Activated CD8-positive, alpha-beta memory T cell treated with anti-CD3 and anti-CD28 coated beads, Interleukin-2, amount 50 U/mL, for 24 hours (primary cell): ENCODE measurements around the gene MRTFB.

Source experiments
- DNase-seq: peaks from one replicate; pipeline ENCODE4 v3.0.0-alpha.2; 2020; ENCODE audit errors: extremely low read depth

The MRTFB gene

DNA sequence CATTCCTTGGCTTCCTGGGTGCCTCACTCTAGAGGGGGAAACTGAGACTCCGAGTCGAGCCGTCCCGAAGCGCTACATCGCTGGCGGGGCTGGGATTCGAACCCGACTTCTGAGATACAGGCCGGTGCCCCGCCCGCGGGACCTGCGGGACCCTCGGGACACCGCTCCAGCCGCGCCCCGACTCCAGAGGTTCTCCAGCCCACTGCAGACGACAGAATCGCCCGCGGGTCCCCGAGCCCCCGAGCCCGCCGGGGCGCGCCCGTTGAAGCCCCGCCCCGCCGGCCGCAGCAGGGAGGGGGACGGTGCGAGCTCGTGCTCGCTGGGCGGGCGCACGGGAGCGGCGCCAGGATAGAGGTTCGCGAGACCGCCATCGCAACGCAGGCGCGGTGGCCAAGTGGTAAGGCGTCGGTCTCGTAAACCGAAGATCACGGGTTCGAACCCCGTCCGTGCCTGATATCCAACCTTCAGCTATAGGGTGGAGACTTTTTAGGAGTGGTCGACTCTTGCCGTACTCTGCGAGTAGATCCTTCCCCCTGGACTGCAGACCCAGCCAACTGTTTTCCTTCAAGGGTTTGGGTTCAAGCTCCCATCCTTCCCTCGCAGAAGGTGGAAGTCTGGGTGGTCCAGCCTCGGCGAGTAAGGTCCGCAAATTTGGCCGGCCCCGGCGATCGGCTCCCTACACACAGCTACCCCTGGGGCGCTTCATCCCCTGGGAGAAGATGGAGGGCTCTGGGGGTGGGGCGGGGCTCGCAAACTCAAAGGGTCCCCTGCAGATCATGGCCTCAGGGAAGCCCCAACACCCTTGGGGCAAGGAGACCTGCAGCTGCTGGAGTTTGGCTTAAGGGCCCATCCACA lies 214.6 kb downstream of the MRTFB start:
- peak; percentile 84 for DNase-seq

DNA sequence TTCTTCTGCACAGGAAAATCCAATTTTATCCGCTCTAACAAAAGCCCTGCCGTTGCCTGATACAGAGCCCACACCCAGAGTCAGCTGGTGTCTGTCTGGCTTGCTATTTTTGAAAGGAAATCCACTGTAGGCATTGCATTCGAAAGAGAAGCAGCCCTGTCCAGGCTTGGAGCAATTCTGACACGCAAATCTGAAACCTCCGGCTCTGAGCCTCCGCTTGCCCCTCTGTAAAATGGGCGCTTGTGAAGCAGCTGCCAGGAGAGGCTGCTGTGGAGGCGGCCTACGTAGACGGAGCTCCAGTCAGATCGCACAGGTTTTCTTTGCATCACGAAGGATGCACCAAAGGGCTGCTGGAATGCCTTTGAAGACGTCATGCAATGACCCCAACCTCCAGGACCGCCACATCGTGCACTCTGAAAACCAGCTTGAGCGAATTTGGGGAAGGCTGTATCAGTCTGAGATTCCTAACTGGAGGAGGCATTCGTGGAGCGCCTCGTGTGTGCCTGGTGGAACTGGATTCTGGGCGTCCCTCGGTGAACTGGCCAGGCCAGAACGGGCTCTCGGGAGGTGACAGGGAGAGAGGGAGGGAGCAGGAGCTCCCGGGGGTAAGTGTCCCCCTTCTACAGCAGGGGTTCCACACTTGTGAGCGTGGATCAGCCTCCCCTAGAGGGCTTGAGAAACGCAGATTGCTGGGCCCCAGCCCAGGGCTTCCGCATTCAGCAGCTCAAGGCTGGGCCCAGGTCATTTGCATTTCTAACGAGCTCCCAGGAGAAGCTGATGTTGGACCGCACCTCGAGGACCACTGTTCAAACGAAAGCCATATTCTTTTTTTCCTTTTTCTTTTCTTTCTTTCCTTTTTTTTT lies 215.5 kb downstream of the MRTFB start:
- DNase-seq = no peak

DNA sequence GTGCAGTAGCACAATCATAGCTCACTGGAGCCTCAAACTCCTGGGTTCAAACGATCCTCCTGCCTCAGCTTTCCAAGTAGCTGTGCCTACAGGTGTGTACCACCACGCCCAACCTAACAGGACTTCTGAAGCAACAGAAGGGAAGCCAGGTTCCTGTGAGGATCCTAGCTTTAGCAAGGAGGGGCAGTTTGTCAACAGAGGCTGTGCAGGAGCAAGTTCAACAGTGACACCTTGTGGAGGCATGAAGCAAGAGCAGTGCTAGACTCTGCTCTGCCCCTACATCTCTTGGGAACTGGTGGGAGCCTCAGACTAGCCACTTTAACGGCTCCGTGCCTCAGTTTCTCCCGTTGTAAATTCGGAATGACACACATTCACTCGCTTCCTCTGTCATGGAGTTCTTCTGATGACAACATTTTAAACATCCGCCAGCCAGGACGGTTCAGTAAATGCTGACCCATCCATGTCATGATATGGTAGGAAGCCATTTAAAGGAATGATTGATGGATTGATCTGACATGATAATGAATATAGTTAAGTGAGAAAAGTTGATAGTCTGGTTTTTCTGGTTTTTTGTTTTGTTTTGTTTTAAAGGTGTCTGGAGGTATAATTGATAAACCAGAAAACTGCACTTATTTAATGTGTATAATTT lies 218.7 kb downstream of the MRTFB start:
- no peak for DNase-seq

DNA sequence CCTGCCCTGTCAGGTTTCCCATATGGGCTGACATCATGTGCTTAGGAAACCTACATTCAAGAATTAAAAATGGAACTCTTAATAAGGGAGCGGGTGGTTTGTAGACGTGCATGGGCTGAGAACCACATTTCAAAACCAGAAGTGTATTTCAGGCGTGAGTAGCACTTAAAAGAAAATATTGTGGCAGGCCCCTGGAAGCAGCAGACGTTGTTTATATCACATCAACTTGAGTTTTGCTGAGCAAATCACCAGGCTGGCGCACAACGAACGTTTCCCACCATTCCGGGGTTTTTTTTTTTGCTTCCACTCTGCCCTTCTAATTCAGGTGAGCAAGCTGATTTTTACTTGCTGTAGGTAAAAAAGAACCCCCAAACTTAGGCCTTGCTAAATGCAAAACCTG lies 220.2 kb downstream of the MRTFB start:
- DNase-seq = no peak

DNA sequence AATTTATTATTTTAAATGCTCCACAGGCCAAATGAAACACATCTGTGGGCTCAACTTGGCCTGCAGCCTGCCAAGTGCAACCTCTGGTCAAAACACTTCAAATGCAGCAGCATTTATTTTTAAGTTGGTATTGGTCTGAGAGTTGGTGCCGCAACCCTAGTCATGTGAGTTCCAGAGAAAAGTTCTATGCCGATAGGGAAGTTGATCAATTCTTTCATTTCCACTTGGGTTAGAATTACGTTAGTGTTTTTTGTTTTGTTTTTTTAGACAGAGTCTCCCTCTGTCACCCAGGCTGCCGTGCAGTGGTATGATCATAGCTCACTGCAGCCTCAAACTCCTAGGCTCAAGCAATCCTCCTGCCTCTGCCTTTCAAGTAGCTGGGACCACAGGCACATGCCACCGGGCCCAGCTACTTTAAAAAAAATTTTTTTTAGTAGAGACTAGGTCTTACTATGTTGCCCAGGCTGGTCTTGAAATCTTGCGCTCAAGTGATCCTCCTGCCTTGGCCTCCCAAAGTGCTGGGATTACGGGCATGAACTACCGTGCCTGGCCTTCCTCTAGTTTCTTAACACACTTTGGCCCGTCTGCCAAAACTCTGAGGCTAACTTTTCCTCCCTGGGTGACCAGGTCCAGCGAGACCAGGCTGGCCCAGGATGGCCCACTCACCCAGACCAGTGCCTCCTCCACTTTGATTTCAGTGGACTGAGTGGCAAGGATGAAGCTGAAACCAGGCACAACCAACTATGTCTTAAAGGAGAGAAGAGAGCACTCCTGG lies 221.1 kb downstream of the MRTFB start:
- DNase-seq = no peak

DNA sequence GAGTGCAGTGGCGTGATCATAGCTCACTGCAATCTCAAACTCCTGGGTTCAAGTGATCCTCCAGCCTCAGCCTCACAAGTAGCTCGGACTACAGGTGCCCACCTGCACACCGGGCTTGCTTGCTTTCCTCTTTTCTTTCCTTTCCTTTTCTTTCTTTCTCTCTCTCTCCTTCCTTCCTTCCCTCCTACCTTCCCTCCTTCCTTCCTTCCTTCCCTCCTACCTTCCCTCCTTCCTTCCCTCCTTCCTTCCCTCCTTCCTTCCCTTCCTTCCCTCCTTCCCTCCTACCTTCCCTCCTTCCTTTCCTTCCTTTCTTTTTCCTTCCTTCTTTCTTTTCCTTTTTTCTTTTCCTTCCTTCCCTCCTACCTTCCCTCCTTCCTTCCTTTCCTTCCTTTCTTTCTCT lies 225.5 kb downstream of the MRTFB start:
- DNase-seq = no peak

DNA sequence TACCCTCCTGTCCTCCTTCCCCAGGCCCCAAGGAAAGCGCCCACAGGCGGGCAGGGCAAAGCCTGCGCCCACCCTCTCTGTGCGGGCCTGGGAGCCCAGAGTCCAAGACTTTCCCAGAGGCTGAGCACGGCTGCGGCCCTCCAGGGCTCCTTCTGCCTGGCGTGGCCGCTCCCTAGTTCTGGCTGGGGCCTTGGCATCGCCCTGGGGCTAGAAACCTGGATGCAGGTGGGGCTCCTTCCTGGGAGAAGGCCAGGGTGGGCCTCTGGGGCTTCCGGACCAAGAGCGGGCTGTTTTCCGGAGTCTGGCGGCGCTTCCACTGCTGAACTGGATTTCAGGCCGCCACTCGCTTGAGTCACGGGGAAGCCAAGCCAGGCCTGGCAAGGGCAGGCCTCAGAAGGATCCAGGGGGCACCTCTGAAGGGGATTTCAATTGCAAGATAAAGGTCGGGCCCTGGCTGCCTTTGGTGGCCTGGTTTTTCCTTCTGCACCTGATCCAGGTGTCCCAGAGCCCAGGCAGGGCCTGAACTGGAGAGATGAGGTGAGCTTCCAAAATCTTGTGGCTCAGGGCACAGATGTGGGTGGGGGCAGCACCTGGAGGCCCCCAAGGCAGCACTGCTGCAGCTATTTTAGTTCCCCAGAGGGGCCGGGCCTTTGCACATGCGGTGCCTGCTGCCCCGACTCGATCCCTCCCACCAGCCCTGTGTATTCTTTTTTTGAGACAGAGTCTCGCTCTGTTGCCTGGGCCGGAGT lies 227.4 kb downstream of the MRTFB start:
- DNase-seq = no peak

DNA sequence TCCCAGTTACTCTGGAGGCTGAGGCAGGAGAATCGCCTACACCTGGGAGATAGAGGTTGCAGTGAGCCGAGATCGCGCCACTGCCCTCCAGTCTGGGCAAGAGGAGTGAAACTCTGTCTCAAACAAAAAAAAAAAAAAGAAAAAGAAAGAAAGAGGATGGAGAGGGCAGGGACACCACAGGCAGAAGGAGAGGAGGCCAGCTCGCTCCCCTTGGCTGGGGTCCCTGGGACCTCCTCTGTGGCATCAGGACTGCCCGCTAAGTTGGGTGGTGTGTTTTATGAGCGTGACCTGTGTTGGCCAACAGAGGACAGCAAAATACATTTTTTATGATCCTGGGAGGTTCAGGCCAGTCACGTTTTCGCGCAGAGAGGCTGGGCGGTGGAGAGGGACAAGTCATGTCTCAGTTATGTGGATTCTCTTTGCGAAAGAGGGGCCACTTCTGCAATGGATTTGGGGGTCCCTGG lies 229.6 kb downstream of the MRTFB start:
- DNase-seq = no peak

DNA sequence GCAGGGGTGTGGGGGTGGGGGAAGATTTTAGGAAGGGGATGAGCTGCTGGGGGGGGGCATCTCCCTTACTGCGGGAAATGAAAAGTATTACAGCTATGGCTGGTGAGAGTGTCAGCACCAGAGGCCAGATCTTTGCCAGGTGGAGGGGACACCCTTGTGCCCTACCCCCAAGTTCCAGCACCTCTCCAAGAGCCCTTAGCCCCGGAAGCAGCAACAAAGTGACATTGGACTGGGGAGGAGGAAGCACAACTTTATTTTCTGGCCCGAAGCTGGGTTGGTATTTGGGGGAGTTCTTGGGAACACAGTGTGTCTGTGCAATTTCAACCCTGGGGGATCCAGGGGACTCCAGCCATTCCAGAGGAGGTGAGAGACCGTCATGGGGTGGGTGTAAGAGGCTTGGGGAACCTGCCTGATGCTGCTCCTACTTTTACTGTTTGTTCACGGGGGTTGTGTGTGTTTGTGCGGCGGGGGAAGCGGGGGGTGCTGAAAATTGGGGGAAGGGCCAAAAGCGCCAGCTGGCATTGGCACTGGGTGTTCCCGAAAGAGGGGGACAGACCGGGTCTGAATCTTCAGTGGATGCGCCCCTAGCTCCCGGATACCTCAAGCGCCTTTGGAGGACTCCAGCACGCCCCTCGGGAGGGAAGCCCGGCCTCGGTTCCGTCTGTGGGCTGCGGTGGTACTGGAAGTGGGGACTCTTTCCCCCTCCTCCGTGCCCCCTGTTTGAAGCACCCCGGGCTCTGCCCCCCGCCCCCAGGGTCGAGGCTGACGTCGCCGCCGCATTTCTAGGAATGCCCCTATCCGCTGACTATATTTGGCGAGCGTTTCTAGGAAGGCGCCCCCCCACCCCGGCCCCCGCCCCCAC lies 230.3 kb downstream of the MRTFB start:
- no peak for DNase-seq

DNA sequence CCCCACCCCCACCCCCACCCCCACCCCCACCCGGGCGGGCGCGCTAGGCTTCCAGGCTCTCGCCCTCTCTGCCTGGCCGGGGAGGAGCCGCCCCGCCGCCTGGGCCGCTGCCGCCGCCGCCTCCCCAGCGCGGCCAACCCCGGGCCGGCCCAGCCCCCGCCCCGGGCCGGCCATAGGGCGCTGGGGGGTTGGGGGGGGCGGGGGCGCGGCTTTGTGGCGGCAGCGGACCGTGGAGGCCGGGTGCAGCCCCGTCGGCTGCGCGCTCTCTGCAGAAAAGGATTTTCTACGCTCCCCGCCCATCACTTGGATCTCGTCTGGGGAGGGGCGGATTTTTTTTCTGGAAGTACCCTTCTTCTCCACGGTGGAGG lies 230.9 kb downstream of the MRTFB start:
- DNase-seq = no peak

DNA sequence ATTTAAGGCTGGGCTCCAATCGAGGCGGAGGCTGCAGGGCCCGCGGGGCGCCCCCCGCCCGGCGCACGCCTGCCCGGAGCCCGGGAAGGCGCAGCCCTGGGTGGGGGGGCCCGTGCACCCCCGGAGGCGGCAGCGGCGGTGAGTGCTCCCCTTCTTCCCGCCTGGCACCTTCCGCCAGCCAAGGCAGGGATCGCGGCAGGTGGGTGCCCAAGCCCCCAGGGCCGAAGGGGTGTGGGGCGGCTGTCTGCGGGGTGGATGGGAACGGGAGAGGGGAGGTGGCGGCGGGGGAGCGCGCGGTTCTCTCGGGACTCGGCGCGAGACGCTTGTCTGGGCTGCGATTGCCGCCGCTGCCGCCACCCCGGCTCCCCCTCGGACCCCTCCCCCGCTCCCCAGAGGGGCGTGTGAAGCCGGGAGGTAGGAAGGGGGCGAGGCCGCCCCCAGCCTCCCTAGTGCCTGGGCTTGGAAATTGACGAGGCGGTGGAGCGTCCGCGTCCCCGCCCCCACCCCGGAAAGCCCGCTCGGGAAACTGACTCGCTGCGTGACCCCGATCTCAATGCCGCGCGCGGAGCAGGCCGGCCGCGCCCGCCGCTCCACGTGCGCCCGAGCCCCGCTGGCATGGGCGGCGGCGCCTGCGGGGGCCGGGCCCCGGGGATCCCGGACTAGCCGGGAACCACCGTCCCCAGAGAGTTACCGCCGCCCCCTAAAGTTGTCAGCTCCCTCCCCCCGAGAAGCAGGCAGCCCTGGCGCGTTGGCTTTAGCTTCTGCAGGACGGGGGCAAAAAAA lies 231.5 kb downstream of the MRTFB start:
- no peak for DNase-seq

DNA sequence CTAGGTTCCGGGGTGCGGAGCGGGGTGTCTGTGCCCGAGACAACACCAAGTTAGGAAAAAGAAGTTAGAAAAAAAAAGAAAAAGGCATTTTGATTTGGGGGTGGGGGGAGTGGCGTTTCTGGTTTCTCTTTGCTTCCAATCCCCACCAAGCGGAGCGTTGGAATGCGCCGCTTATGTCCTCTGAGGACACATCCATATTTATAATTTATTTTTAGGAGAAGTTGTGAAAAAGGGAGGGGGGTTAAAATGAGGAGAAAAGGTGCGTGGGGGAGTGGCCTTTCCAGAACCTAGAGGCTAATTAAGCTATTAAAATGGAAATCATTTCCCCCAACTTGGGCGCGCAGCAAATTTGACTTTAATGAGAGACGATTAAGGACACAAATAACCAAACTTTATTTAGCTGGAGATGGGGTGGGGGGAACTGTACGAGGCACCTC lies 232.1 kb downstream of the MRTFB start:
- DNase-seq = no peak

DNA sequence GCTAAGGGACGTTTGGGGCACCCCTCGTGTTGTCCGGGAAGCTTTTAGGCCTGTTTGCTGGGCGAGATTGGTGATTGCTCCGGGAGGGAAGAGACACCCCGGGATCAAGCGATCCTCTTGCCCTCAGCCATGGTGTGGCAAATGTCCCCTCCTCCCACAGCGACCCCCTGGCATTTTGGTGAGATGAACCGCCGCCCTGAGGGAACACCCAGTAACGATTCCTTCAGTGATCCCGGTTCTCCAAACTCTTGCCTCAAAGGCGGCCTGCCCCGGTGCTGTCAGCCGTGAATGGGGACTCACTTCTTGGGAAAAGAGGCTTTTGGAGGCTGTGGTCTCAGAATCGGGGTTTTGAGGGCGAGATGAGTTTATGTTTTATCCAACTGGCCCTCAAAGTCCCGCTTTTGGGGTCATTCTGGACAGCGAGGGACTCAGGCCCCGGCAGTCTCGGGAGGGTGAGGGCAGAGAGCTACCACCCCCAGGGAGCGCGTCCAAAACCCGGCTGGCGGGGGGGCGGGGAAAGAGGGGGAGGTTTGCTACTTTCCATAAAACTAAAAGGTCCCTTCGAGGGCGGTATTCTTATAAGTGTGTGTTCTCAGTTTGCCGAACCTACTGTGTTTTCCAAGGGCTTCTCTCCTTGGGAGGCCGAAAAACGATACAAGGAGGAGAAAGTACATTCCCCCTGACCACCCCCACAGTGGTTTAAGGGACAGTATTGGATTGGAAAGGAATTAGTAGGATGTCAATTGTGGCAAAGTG lies 232.7 kb downstream of the MRTFB start:
- no peak for DNase-seq

DNA sequence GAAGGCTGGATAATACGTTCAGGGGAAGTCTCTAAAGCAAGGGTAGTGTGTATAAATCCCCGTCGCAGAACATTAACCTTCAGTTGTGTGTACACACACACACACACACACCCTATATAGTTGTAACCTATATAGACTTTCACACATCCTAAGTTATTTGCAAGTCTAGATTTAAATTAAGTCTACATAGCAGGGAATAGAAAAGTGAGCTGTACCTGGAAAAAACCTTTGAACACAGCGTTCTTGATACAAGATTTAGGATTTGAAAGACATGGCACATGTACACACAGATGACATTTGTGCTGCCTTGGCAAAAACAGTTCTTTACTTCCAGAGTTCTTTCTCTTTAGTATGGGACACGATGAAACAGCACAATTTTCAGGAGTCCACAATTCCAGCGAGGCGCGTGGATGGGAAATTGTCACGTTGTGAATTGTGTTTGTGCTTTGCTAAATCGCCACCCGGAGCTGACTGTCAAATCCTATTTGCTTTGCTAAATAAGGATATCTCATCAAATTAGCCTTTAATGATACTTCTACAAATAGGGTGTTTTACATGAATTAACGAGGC lies 233.9 kb downstream of the MRTFB start:
- DNase-seq = no peak

DNA sequence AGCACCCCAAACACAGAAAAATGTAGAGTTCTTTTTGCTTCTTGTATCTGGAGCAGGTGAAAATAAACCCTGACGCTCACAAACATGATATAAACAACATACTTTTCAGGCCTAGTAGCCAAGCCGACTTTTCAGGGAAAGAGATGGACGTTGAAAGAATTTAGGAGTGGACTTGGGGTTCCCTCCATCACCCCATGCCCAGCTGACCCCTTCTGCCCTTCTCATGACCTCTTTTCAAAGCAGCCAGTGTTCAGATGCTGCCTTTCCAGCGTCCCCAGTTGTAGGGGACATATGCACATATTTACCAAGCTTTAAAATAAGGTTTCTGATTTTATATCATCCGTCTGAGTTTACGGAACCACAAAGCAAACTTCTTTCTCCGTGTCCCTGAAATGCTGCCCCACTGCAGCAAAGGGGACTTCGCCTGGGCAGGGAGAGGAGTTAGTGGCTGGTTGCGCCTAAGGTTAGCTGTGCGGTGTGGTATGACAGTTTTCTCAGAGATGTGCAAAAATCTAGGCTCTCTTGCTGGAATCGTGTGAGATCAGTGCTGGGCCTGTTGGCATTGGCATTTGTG lies 235.5 kb downstream of the MRTFB start:
- DNase-seq = no peak

DNA sequence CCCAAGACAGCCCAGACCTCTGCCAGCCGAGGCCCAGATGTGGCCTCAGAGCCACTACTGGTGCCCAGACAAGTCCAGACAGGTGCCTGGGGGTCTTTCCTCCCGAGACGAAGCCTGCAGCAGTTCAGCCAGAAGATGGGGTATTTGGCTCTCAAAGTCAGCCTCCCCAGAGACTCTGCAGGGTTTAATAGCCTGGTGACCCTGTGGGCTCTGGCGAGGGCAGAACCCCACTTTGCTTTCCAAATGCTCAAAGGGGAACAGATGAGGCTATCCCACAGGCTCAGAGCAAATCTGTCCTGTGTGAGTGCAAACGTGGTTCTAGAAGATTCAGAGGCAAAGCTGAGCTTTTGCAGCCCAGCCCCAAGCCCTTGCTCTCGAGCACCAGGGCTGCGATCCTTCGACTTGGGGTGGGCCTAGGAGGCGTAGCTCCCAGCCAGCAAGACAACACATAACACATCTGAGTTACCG lies 236.0 kb downstream of the MRTFB start:
- no peak for DNase-seq

DNA sequence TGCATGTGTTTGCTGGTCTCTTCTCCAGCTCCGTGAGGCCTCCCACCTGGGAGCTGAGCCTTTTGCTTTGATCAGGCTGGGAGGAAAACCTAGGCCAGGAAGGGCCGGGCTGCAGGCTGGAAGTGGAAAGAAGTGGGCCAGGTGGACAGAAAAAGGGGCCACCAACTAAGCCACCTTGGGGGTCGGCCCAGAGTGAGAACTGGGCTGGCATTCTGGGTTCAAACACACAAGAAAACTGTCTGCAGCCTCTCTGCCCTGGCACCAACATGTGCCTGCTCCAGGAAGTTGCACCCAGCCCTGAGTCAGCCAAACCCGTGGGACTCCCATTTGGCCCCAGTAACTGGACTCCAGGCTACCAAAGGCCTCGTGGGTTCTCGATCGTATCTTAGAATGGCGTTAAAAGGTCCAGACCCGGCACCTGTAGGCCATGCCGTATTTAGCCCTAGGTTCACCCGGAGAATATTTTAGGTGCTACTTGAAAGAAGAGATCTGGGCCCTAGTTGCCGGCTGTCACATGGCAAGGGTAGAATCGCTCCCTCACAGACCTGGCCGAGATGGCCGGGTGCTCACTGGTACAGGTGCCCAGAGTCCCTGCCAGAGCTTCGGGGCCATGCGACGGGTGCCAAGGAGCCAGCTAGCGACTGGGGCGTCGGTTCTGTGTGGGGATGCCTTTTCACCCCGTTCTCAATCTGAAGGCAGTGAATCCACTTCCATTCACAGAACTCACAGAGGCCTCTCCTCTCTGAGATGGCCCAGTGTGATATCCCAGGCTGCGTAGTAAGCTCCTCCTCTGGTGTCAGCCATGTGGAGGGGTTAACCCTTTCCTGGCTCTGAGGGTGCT lies 236.6 kb downstream of the MRTFB start:
- no peak for DNase-seq
